ENCODE results near the gene FN1.

DNA sequence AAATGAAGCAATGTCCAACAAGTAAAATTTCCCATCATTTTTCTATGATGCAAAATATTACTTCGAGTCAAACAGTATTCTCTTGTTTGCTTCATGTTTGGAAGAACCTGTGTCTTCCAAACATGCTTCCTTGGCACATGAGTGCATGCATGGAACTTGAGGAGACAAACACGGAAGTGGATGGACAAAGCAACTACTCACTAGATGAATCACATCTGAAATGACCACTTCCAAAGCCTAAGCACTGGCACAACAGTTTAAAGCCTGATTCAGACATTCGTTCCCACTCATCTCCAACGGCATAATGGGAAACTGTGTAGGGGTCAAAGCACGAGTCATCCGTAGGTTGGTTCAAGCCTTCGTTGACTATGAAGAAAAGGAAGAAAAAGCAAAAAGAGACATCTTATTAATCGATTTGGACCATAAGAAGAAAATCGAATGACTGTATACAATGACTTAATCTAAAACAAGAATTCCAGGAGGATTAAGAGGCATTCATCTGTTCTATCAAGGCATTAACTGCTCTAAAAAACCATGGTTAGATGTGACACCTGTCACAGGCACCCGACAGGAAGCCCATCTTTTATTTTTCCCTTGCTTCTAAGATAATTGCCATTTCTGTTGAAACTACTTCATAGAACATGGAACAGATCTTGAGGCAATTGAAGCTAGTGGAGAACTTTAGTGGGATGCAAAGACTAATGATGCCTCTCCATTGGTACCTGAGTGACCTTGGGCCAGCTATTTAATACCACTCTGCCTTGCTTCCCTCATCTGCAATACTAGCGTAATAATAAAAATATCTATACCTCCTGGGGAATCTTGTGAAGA lies 68.0 kb downstream of the FN1 start:
- TF ChIP-seq, protein P1, sequence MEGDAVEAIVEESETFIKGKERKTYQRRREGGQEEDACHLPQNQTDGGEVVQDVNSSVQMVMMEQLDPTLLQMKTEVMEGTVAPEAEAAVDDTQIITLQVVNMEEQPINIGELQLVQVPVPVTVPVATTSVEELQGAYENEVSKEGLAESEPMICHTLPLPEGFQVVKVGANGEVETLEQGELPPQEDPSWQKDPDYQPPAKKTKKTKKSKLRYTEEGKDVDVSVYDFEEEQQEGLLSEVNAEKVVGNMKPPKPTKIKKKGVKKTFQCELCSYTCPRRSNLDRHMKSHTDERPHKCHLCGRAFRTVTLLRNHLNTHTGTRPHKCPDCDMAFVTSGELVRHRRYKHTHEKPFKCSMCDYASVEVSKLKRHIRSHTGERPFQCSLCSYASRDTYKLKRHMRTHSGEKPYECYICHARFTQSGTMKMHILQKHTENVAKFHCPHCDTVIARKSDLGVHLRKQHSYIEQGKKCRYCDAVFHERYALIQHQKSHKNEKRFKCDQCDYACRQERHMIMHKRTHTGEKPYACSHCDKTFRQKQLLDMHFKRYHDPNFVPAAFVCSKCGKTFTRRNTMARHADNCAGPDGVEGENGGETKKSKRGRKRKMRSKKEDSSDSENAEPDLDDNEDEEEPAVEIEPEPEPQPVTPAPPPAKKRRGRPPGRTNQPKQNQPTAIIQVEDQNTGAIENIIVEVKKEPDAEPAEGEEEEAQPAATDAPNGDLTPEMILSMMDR (conservative IDR thresholded peaks at IDR 0.05): no peak
- no peak for TF ChIP-seq EZH2 (IDR thresholded peaks at IDR 0.05; ENCODE audit: low read depth)

Data from PC-9 (cell line).